HTR-8/SVneo (cell line): ENCODE measurements around the gene CRK.
A peak's percentile ranks its signal among the peaks of the same experiment; 100 is the strongest.
"Not testable (repeated sequence)": the region's sequence is repeated elsewhere in the genome, so short reads cannot be mapped to it uniquely, and the experiment has no call there.

ENCODE experiments used
- DNase-seq: peaks from one replicate; pipeline ENCODE4 v3.0.0; 2011; ENCODE audit warnings: low spot score, mixed read lengths; ENCODE audit not compliant: insufficient read length
- FAIRE-seq: peaks from 2 replicates; lab custom pipeline; 2011; peaks lifted over from hg19 to GRCh38; lab: Jason Lieb, UNC

CRK gene

GRCh38 chr17:1435326-1435725, 20.7 kb downstream of the CRK start:
- DNase-seq (no peak), FAIRE-seq (no peak)

DNA sequence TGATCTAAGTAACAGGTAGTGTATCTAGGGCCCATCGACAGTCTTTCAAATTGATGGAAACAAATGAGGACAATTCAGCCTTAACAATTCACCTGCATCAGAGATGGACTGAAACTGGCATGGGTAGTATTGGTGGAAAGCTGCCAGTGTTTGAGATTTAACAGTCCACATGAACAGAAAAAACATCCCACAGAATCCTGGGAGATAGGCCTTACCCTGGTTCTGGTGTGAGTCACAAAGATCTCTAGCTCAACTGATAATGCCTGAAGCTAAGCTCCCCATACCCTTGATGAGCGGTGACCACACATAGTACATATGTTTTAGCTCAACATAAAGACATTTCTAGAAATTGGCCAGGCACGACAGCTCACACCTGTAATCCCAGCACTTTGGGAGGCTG, 21.9 kb downstream of the CRK start:
- no peak for FAIRE-seq

GRCh38 chr17:1431631-1432104, 24.4 kb downstream of the CRK start:
- FAIRE-seq (no peak), DNase-seq (no peak)

More for the DNA sequence above, 21.9 kb downstream of the CRK start:
- no peak for DNase-seq

- peak; percentile 88 for FAIRE-seq
- no peak for DNase-seq
These were observed 32.4 kb downstream of the CRK start for GRCh38 chr17:1423456-1424135.

GRCh38 chr17:1422885-1423284, 33.1 kb downstream of the CRK start:
- peak; percentile 83 for DNase-seq
- FAIRE-seq = peak; percentile 98

GRCh38 chr17:1421470-1421869, 34.6 kb downstream of the CRK start:
- DNase-seq (no peak), FAIRE-seq (no peak)

GRCh38 chr17:1420981-1421380, 35.1 kb downstream of the CRK start:
- DNase-seq (no peak), FAIRE-seq (no peak)

DNA sequence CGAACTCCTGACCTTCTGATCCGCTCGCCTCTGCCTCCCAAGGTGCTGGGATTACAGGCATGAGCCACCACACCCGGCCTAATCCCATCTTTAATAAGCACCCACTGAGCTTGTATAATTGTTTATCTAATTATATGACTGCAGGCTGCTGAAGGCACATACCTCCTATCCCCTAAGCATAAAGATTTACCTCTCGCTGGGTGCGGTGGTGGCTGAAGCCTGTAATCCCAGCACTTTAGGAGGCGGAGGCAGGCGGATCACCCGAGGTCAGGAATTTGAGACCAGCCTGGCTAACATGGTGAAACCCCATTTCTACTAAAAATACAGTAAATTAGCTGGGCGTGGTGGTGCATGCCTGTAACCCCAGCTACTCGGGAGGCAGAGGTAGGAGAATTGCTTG, 35.9 kb downstream of the CRK start:
- no peak for FAIRE-seq
- DNase-seq = no peak

GRCh38 chr17:1418476-1418875, 37.6 kb downstream of the CRK start:
- DNase-seq, FAIRE-seq: not testable (repeated sequence)

DNA sequence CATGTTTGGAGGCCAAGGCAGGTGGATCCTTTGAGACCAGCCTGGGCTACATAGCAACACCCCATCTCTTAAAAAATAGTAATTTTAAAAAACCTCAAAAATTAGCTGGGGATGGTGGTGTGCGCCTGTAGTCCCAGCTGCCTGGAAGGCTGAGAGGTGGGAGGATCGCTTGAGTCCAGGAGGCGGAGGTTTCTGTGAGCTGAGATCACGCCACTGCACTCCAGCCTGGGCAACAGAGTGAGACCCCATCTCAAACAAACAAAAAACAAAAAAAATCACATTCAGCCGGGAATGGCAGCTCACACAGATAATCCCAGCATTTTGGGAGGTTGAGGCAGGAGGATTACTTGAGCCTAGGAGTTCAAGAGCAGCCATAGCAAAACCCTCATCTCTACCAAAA, 39.6 kb downstream of the CRK start:
- no peak for DNase-seq
- FAIRE-seq = no peak

DNA sequence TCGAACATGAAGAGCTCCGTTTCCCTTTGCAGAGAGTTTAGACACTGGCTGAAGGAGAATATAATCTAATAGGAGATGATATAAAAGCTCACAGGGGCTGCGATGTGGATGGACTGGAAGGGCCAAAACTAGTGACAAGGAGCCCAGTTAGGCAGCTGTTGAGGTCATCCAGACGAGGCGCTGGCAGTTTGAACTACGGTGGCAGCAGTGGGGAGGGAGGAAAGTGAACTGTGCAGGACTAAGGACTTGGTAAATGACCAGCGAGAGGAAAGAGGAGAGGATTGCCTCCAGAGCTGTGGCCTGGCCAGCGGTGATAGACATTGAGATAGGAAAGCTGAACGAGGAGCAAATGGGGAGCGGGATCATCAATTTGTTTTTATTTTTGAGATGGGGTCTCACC, 41.4 kb downstream of the CRK start:
- DNase-seq (no peak), FAIRE-seq (no peak)

DNA sequence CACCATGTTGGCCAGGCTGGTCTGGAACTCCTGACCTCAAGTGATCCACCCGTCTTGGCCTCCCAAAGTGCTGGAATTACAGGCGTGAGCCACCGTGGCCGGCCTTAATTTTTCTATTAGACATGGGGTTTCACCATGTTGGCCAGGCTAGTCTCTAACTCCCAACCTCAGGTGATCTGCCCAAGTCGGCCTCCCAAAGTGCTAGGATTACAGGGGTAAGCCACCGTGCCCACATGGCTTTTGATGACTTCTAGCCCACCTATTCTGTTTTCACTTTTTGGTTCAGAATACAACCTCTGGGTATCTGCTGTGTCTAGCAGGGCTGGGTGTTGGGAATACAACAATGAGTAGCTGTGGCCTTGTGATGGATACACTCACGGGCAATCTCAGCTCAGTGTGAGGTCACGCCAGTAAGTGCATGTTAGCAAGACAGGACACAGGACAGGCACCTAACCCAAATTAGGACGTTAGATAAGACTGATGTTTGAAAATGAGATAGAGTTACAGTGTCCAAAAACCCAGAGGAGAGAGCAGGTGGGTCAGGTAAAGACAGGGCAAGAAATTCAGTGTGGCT, 41.9 kb downstream of the CRK start:
- peak; percentile 69 for FAIRE-seq
- DNase-seq = no peak

DNA sequence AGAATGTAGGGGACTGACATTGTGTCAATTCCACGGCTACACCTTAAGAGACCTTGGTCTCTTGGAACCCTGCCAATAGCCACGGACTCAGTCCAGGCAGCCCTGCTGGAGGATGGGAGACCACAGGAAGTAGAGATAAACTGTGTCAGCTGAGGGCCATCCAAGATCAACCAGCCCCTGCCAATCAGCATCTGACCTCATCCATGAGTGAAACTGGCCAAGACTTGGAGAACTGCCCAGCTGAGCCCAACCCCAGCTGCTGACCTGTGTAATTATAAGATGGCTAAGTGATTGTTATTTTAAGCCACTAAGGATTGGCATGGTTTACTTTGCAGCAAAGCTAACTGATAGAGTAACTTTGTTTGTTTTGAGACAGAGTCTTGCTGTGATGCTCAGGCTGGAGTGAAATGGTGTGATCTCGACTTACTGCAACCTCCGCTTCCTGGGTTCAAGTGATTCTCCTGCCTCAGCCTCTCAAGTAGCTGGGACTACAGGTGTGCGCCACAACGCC, 42.7 kb downstream of the CRK start:
- FAIRE-seq = no peak
- peak; percentile 65 for DNase-seq

DNA sequence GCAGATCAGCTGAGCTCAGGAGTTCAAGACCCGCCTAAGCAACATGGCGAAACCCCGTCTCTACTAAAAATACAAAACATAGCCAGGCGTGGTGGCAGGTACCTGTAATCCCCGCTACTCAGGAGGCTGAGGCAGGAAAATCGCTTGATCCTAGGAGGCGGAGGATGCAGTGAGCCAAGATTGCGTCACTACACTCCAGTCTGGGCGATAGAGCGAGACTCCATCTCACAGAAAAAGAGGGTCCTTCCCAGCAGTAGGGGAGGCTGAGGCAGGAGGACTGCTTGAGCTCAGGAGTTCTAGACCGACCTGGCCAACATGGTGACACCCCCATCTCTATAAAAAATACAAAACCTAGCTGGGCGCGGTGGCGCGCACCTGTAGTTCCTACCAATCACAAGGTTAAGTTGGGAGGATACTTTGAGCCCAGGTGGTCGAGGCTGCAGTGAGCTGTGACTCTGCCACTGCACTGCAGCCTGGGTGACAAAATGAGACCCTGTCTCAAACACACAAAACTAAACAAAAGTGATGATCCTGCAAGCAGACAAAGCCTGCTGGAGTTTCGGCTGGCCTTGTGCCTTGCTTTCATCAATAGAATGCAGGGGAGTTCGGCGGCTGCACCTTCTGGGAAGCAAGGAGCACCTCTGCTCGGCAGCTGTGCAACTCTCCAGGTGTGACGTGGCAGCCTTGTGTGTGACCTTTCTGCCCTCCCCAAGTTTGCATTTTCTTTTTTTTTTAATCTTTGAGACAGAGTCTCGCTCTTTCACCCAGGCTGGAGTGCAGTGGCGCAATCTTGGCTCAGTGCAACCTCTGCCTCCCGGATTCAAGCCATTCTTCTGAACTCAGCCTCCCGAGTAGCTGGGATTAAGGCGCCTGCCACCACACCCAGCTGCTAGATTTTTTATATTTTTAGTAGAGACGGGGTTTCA, 43.6 kb downstream of the CRK start:
- DNase-seq = no peak
- no peak for FAIRE-seq

- DNase-seq = no peak
- no peak for FAIRE-seq
These were observed 53.8 kb downstream of the CRK start for GRCh38 chr17:1402262-1402586.

DNA sequence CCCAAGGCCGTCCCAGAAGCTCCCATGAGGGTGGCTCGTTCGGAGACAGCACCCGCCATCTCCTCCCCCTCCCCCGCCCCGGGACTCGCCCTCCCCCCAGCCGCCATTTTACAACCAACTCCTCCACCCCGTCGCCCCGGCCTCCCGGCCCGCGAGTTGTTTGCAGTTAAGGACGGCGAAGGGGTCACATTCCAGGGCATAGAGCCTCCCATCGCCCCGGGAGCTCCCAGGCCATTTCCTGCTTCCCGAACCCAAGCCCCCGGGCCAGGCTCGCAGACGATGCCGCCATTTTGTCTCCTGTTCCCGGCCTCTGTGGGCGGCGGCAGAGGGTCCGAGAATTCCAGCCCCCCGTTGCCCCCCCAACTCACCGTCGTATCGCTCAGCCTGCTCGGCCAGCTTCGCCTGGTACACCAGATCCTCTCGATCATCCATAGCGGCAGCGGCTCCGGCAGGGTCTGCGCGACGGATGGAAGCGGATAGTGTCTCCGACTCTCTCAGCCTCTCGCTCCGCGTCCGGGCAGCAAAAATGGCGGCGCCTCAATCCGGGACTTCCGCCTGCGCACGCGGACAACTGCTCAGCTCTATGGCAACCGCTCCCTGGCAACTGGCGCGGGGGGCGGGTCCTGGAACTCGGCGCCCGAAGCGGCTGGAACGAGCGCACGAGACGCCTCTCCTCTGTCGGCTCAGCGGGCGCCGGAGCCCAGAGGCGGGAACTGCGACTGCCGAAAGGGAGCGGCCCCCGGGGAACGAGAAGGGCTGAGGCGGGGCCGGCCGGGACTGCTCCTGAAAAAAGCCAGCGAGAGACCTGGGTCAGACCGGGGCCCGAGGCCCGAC, 56.1 kb downstream of the CRK start, which contains the start of gene YWHAE:
Gene YWHAE (minus strand): TSS at position 544 of the 834 bp plus-strand sequence. CDS start 112 bp downstream, at position 432.
- no peak for FAIRE-seq
- peak; percentile 94 for DNase-seq

GRCh38 chr17:1398931-1399678, 56.9 kb downstream of the CRK start:
- no peak for FAIRE-seq
- no peak for DNase-seq

DNA sequence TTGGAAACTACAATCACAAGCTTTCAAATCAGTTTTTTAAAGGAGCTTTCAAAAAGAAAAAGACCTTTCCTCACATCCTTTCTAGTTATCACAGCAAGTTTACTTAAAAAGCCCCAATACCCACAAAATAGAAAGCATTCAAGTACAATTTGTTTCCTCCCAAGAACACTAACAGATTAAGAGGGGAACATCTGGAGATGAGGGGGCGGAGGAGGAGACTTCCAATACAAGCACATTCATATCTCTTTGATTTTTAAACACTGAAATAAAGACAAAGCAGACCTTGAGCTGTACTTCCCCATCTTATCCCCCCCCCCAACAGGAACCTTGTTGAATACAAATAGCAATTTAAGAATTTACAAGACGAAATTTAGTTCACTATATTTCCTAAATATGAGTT, 58.0 kb downstream of the CRK start:
- DNase-seq (no peak), FAIRE-seq (no peak)
